HepG2 (cell line): ENCODE results near the gene TOPORS. TPM values are rescaled to one million over a fixed set of nuclear protein-coding genes. Genes with fewer than 3 reads are reported as not detected.
A peak's percentile ranks its signal among the peaks of the same experiment; 100 is the strongest.

Experiments
- CBX1 ChIP-seq: IDR thresholded peaks from one replicate; pipeline ENCODE4 v1.6.1; 2016; ENCODE audit warnings: antibody characterized with exemption, low read depth
- CERS6 ChIP-seq: sonication (generic); formaldehyde crosslinking; IDR thresholded peaks from 2 replicates; pipeline ENCODE4 v1.5.0; 2020; ENCODE audit warnings: missing genetic modification reagents
- ELF1 ChIP-seq: sonication (generic); formaldehyde crosslinking; IDR thresholded peaks from 2 replicates; pipeline ENCODE4 v1.4.0; 2020; ENCODE audit warnings: missing genetic modification reagents
- GLI4 ChIP-seq: sonication (generic); formaldehyde crosslinking; IDR thresholded peaks from 2 replicates; pipeline ENCODE4 v1.5.1; 2020; ENCODE audit warnings: missing genetic modification reagents, mild to moderate bottlenecking, moderate library complexity, borderline replicate concordance
- HDAC6 ChIP-seq: fragments of 200-600 bp; sonication (generic); IDR thresholded peaks from 2 replicates; pipeline ENCODE4 v1.7.0; 2017; ENCODE audit warnings: mild to moderate bottlenecking, antibody characterized with exemption, low read length, low read depth
- HNRNPH1 ChIP-seq: fragments of 200-400 bp; formaldehyde crosslinking; optimal IDR thresholded peaks from 2 replicates; pipeline ENCODE3; 2017; ENCODE audit warnings: mild to moderate bottlenecking, low read depth, low read length
- PAWR ChIP-seq: sonication (generic); formaldehyde crosslinking; IDR thresholded peaks from 2 replicates; pipeline ENCODE4 v1.4.0; 2020; ENCODE audit warnings: missing genetic modification reagents, mild to moderate bottlenecking, borderline replicate concordance
- RBAK ChIP-seq: sonication (generic); formaldehyde crosslinking; IDR thresholded peaks from 2 replicates; pipeline ENCODE4 v1.5.1; 2020; ENCODE audit warnings: mild to moderate bottlenecking, missing genetic modification reagents
- RXRB ChIP-seq: IDR thresholded peaks from 2 replicates; pipeline ENCODE4 v1.6.1; 2016; ENCODE audit warnings: borderline replicate concordance, missing genetic modification reagents, missing compliant biosample characterization
- THAP11 ChIP-seq: IDR thresholded peaks from 2 replicates; pipeline ENCODE4 v1.6.1; 2016; ENCODE audit warnings: missing biosample characterization, missing genetic modification reagents
- TSC22D2 ChIP-seq: sonication (generic); formaldehyde crosslinking; IDR thresholded peaks from 2 replicates; pipeline ENCODE4 v1.5.1; 2020; ENCODE audit warnings: missing genetic modification reagents, mild to moderate bottlenecking, borderline replicate concordance
- ZFP36L2 ChIP-seq: sonication (generic); formaldehyde crosslinking; IDR thresholded peaks from 2 replicates; pipeline ENCODE4 v1.4.0; 2020; ENCODE audit warnings: missing genetic modification reagents
- ZFYVE20 ChIP-seq: sonication (generic); formaldehyde crosslinking; IDR thresholded peaks from 2 replicates; pipeline ENCODE4 v1.8.0; 2023; ENCODE audit warnings: low read depth, mild to moderate bottlenecking, moderate library complexity, missing genetic modification reagents, borderline replicate concordance
- ZNF263 ChIP-seq: sonication (generic); formaldehyde crosslinking; IDR thresholded peaks from 2 replicates; pipeline ENCODE4 v1.4.0; 2020; ENCODE audit warnings: missing genetic modification reagents
- ZNF646 ChIP-seq: sonication (generic); formaldehyde crosslinking; IDR thresholded peaks from 2 replicates; pipeline ENCODE4 v1.9.0; 2021; ENCODE audit warnings: mild to moderate bottlenecking, missing genetic modification reagents
- ZNF687 ChIP-seq: sonication (generic); formaldehyde crosslinking; IDR thresholded peaks from 2 replicates; pipeline ENCODE4 v1.5.1; 2020; ENCODE audit warnings: mild to moderate bottlenecking, missing genetic modification reagents, moderate library complexity
- ZNF749 ChIP-seq: sonication (generic); formaldehyde crosslinking; IDR thresholded peaks from 2 replicates; pipeline ENCODE4 v1.8.0; 2022; ENCODE audit warnings: mild to moderate bottlenecking, missing genetic modification reagents, moderate library complexity, borderline replicate concordance
- ZNF772 ChIP-seq: sonication (generic); formaldehyde crosslinking; IDR thresholded peaks from 2 replicates; pipeline ENCODE4 v1.5.0; 2020; ENCODE audit warnings: mild to moderate bottlenecking, missing genetic modification reagents
- polyA plus RNA-seq, 8 experiments: library from polyadenylated mRNA; depleted of rRNA in 3 of 8; stranded (reverse) in 7 of 8; unstranded in 1 of 8; fragments of >200 nt; fragmentation: Illumina TruSeq in 4 of 8; extraction: Trizol in 4 of 8; gene quantifications; 2 replicates each; pipeline versions ENCODE4 v1.2.1 to v1.2.3, GENCODE V29; 2011 to 2016; ENCODE audit warnings: low read depth in 4 of 8, missing spikeins in 1 of 8, mixed read lengths in 1 of 8; ENCODE audit not compliant: insufficient read depth in 1 of 8
- total RNA-seq, 5 experiments: library from RNA; depleted of rRNA; stranded (reverse); fragments of >200 nt; fragmentation: Illumina TruSeq; extraction: Trizol; gene quantifications; 2 replicates each; pipeline ENCODE4 v1.2.3, GENCODE V29; 2016; ENCODE audit warnings: low read depth in 1 of 5

TOPORS gene
- total and polyA plus RNA-seq, 2 of the 13 experiments (the other 11 are each of a cell fraction or from before 2014, with no cell fraction given), result 6.8 to 19.6 TPM

- TF ChIP-seq PAWR (CRISPR knock-in tag) (no peak), THAP11 (CRISPR knock-in tag) (no peak), CERS6 (no peak), TSC22D2 (CRISPR knock-in tag) (no peak), GLI4 (CRISPR knock-in tag) (no peak), ZFP36L2 (CRISPR knock-in tag) (no peak), CBX1 (no peak), ZFYVE20 (CRISPR knock-in tag) (no peak), RXRB (CRISPR knock-in tag) (no peak), ZNF263 (CRISPR knock-in tag) (0 out of 2 replicates have a peak, but pooled peaks have one; percentile 25), RBAK (CRISPR knock-in tag) (no peak), ELF1 (CRISPR knock-in tag) (no peak), HNRNPH1 (no peak), ZNF749 (CRISPR knock-in tag) (peak; percentile 40; the same call in 1 of the 2 replicates), ZNF646 (CRISPR knock-in tag) (no peak), ZNF772 (CRISPR knock-in tag) (no peak), ZNF687 (CRISPR knock-in tag) (no peak), HDAC6 (no peak)
Measured at GRCh38 chr9:32571969-32572899, 19.8 kb upstream of the TOPORS start (continued).
